Activated CD8-positive, alpha-beta T cell treated with anti-CD3 and anti-CD28 coated beads, Interleukin-2, amount 10 ng/mL, durations not matched to agents 7 days and 5 days (primary cell): Measurements from ENCODE around the gene TMEM250. TPM values are rescaled to one million over a fixed set of nuclear protein-coding genes. Genes with fewer than 3 reads are reported as not detected.

ENCODE experiments used
- ATAC-seq: fragments of 150-1000 bp; cut with Tn5 transposase; one replicate; pipeline ENCODE4 v1.10.0; 2021; ENCODE audit warnings: moderate library complexity
- CTCF ChIA-PET: fragments of 350-600 bp; sonication (Branson Sonifier 250); formaldehyde crosslinking; loops from one replicate; lab custom pipeline; 2021; ENCODE audit warnings: antibody characterized with exemption; lab: Charles Lee
- POLR2A ChIA-PET: fragments of 350-600 bp; sonication (Branson Sonifier 250); formaldehyde crosslinking; loops from one replicate; lab custom pipeline; 2021; ENCODE audit warnings: antibody characterized with exemption; lab: Charles Lee
- DNase-seq: peaks from one replicate; pipeline ENCODE4 v3.0.0-alpha.2; 2020
- H3K27ac Mint-ChIP-seq: one replicate; pipeline ENCODE4 v1.8.0; 2021; ENCODE audit warnings: mild to moderate bottlenecking, mixed read lengths
- H3K27me3 Mint-ChIP-seq: one replicate; pipeline ENCODE4 v1.8.0; 2021; ENCODE audit warnings: low read depth, mixed read lengths
- H3K36me3 Mint-ChIP-seq: one replicate; pipeline ENCODE4 v1.8.0; 2021; ENCODE audit warnings: low read depth, mixed read lengths
- H3K4me1 Mint-ChIP-seq: one replicate; pipeline ENCODE4 v1.8.0; 2021; ENCODE audit warnings: low read depth, mixed read lengths
- H3K4me3 Mint-ChIP-seq: one replicate; pipeline ENCODE4 v1.8.0; 2021; ENCODE audit warnings: mild to moderate bottlenecking, mixed read lengths
- H3K9me3 Mint-ChIP-seq: one replicate; pipeline ENCODE4 v1.8.0; 2022; ENCODE audit warnings: mixed read lengths; ENCODE audit not compliant: insufficient read depth
- total RNA-seq, 2 experiments: library from RNA; stranded (reverse); gene quantifications; one replicate each; pipeline ENCODE4 v1.2.3, GENCODE V29; 2021

TMEM250 gene
- total RNA-seq, 2 experiments from 2014 or later: 56.5 to 57.0 TPM

DNA sequence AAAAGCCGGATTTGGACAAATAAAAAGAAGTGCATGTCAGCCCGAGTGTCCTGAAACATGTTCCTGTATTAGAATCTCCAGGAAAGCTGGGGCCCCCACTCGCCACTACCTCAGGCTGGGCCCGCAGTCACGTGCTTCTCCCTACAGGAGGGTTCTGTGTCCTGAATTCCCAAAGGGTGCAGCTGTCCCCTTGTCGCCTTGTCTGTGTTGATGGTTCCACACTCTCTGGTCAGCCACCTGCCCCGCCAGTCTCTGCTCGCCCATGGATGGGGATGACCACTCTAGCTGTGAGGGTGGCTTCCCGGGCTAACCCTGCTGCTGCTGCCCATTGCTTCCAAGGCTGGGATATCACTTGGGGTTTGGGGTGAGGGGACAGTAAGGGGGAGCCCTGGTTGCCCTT is 3.1 kb upstream of the TMEM250 start:
- peaks cover 6% of the 10 kb centered on the region for H3K4me1 Mint-ChIP-seq
- DNase-seq: no peak
- no peak overlapping the region for H3K4me3 Mint-ChIP-seq
- H3K9me3 Mint-ChIP-seq: no peaks in the 10 kb centered on the region
- no peaks in the 10 kb centered on the region for H3K36me3 Mint-ChIP-seq
- peaks cover 4% of the 10 kb centered on the region for H3K27me3 Mint-ChIP-seq
- ChIA-PET CTCF (interaction anchor here (0.9 to 6.2 kb wide), 6 partner anchors 15 to 162 kb away, joined by 4 to 49 read pairs (median 6); no protein-coding TSS in a partner anchor), POLR2A (no interaction called here)
- H3K27ac Mint-ChIP-seq: no peak overlapping the region
- no peak for ATAC-seq

DNA sequence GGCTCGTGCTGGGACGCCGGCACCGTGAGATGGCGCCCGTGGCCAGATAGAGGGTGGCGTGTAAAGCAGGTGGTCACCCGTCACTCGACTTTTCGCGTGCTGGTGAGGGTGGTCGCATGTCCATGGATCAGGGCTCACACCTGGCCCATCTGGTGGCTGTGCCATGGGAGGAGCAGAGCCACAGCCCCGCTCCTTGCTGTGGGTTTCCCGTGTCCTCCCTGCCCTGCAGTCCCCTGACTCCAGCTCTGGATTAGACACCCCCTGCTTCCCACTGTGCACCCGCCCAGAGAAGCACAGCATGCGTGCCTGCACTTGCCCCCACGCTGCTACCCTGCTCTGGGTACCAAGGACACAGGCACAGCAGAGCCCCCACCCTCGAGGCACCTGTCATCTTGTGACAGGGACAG is 1.8 kb upstream of the TMEM250 start:
- H3K4me1 Mint-ChIP-seq: peaks cover 11% of the 10 kb centered on the region
- DNase-seq (no peak), ATAC-seq (no peak)
- ChIA-PET CTCF (interaction anchor here (1.5 to 6.2 kb wide), 2 partner anchors 153 to 159 kb away, joined by 3 to 49 read pairs; partner anchors contain the start of gene UBAC1), POLR2A (interaction anchor here (4.8 kb wide), 1 partner anchor 13 kb away, joined by 51 read pairs; no protein-coding TSS in a partner anchor)
- no peaks in the 10 kb centered on the region for H3K9me3 Mint-ChIP-seq
- H3K4me3 Mint-ChIP-seq: peak overlapping the region; percentile 22
- H3K27me3 Mint-ChIP-seq: peaks cover 4% of the 10 kb centered on the region
- peaks cover 5% of the 10 kb centered on the region for H3K36me3 Mint-ChIP-seq
- H3K27ac Mint-ChIP-seq: no peak overlapping the region

DNA sequence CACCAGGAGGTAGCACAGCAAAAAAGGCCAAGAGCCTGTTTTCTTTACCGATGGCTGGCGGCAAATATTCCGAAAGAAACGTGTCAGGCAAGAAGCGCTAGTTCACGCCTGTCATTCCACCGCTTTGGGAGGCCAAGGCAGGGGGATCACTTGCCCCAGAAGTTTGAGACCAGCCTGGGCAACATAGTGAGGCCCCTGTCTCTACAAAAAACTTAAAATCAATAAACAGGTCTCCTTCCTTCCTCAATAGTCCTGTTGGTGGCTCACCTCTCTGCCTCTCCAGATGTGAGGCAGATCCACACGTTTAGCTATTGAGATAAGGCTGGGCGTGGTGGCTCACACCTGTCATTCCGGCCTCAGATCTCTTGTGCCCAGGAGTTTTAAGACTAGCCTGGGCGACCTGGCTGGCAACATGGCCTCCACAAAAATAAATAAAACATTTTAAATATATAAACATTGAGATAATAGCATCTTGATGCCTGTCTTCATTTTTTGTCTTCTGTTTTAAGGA is 1.3 kb upstream of the TMEM250 start:
- ChIA-PET CTCF (interaction anchor here (1.5 to 6.2 kb wide), 2 partner anchors 152 to 159 kb away, joined by 3 to 49 read pairs; partner anchors contain the start of gene UBAC1), POLR2A (interaction anchor here (4.8 kb wide), 1 partner anchor 12 kb away, joined by 51 read pairs; no protein-coding TSS in a partner anchor)
- DNase-seq: no peak
- Mint-ChIP-seq H3K36me3 (peaks cover 10% of the 10 kb centered on the region), H3K4me1 (peaks cover 16% of the 10 kb centered on the region), H3K27me3 (peaks cover under 1% of the 10 kb centered on the region), H3K4me3 (peak overlapping the region; percentile 75), H3K9me3 (no peaks in the 10 kb centered on the region), H3K27ac (peak overlapping the region; percentile 63)
- no peak for ATAC-seq

DNA sequence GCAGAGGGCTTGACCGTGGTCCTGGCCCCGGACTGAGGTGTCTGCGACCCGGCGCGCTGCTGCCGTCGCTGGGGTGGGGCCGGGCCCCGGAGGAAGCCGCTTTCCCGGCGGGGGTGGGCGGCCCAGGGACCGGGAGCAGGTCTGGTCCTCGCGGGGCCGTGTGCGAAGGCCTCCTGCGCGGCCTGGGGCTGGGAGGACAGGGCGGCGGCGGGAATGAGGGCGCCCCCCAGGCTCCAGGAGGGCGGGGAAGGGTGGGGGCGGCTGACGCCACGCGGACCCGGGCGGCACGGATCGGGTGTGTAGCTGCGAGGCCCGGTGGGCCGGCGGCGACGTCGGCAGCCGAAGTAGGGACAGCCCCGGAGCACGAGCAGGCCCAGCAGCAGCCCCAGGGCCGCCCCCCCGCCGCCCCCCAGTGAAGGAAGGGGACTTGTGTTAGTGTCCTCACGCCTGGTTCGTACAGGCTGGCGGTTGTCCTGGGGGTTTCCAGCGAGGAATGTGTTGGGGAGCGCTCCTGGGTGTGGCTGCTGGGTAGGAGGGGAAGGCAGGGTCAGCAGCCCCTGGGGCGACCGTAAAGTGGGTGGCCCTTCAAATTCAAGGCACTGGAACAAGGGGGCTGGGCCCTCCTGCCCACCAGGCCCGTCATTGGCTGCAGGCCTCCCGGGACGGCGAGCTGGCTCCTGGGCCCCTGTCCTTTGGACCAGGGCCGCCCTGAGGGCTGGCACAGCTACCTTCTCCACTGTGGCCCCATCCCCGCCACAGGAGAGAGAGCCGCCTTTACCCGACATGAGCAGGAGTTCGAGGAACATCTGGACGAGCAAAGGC is 597 bp upstream of the TMEM250 start:
- Mint-ChIP-seq H3K4me3 (peak overlapping the region; percentile 75), H3K27me3 (no peaks in the 10 kb centered on the region), H3K9me3 (no peaks in the 10 kb centered on the region), H3K27ac (peak overlapping the region; percentile 78), H3K4me1 (peaks cover 22% of the 10 kb centered on the region), H3K36me3 (peaks cover 16% of the 10 kb centered on the region)
- ATAC-seq (peak; percentile 3), DNase-seq (no peak)
- CTCF ChIA-PET: interaction anchor here (0.6 to 6.2 kb wide), 3 partner anchors 127 to 158 kb away, joined by 3 to 49 read pairs (median 4); partner anchors contain the start of gene UBAC1
- POLR2A ChIA-PET: interaction anchor here (4.8 kb wide), 1 partner anchor 12 kb away, joined by 51 read pairs; no protein-coding TSS in a partner anchor

DNA sequence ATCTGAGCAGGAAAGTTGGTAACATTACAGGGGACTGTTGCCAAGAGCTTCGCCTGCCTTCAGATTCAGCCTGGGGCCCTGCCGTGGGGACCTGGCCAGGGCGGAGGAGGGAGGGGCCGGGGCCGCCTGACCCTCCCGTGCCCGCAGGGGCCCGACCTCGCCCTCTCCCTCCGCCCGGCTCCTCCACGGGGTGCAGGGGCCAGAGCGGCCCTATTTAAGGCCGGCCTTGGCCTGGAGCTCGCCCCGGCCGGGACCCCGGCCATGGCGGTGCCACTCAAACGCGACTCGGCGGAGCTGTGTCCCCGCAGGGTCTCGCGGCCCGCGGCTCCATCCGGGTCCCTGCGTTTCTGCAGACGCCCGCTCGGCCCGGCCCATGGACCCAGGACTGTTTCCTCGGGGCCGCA is 757 bp downstream of the TMEM250 start:
- peak overlapping the region; percentile 81 for H3K4me3 Mint-ChIP-seq
- CTCF ChIA-PET: interaction anchor here (1.1 to 1.6 kb wide), 4 partner anchors 8 to 150 kb away, joined by 4 to 8 read pairs (median 6); partner anchors contain the start of gene NACC2
- H3K27me3 Mint-ChIP-seq: no peaks in the 10 kb centered on the region
- POLR2A ChIA-PET: interaction anchor here (0.9 to 4.8 kb wide), 5 partner anchors 10 to 151 kb away, joined by 3 to 51 read pairs (median 4); no protein-coding TSS in a partner anchor
- peak overlapping the region; percentile 81 for H3K27ac Mint-ChIP-seq
- DNase-seq (no peak), ATAC-seq (peak; percentile 6)
- peaks cover 26% of the 10 kb centered on the region for H3K36me3 Mint-ChIP-seq
- no peaks in the 10 kb centered on the region for H3K9me3 Mint-ChIP-seq
- peaks cover 35% of the 10 kb centered on the region for H3K4me1 Mint-ChIP-seq

DNA sequence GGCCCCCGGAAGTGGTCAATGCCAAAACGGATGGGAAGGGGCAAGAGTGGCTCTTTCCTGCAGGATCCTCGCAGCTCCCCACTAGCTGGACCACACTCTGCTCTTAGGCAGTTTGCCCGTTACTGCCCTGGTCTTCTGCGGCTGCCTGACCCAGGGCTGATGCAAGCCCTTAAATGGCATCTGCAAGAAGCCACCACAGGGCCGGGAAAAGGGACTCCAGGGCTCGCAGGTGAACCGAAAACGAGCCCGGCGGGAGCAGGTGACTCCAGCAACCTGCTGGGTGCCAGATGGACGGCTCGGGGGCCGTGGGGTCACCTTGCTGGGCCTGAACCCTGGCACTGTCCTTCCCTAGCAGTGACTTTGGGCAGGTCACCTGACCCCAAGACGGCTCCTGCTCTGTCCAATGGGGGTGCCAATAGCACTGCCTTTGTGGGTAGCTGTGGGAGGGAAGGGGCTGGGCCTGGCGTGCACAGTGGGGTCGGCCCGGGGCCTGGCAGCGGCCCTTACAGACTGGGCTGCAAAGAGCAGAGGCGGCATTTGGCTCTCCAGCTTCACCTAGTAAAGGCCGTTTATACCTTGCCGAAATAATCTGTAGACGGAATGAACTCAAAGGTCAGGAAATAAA is 1.3 kb downstream of the TMEM250 start:
- DNase-seq: peak; percentile 52
- Mint-ChIP-seq H3K36me3 (peaks cover 26% of the 10 kb centered on the region), H3K27me3 (no peaks in the 10 kb centered on the region), H3K27ac (peak overlapping the region; percentile 81), H3K9me3 (no peaks in the 10 kb centered on the region), H3K4me1 (peaks cover 40% of the 10 kb centered on the region), H3K4me3 (peak overlapping the region; percentile 81)
- peak; percentile 7 for ATAC-seq
- CTCF ChIA-PET: interaction anchor here (1.1 to 1.6 kb wide), 4 partner anchors 8 to 149 kb away, joined by 4 to 8 read pairs (median 6); partner anchors contain the start of gene NACC2
- POLR2A ChIA-PET: interaction anchor here (0.9 to 4.8 kb wide), 5 partner anchors 10 to 150 kb away, joined by 3 to 51 read pairs (median 4); no protein-coding TSS in a partner anchor

DNA sequence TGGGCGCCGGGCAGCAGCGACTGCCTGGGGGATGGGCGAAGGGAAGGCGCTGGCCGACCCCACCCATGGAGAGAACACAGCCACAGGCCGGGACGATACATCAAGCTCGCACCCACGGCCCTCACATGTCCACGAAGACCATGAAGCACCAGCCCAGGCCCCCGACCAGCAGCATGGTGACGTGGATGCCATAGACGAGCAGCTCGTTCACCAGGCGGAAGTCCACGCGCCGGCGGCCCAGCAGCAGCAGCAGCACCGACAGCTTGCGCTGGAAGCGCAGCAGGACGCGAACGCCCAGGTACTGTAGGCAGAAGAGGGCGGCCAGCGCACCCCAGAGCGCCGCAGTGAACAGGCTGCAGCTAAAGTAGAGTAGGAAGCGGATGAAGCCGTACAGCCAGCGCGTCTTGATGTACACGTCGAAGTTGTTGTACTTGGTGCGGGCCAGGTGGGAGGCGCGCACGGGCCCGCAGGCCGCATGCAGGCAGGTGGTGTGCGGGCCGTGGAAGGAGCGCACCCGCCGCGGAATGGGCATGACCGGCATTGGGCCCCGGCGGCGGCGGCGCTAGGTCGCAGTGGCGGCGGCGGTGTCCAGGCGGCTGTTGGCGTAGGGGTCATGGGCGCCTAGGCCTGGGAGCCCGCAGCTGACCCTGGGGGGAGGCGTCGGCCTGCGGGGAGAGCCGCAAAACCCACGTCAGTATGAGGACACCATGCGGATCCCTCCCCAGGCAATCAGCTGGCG is 2.1 kb downstream of the TMEM250 start:
- peaks cover 49% of the 10 kb centered on the region for H3K4me1 Mint-ChIP-seq
- H3K27me3 Mint-ChIP-seq: no peaks in the 10 kb centered on the region
- ChIA-PET POLR2A (interaction anchor here (1.7 to 4.8 kb wide), 2 partner anchors 9 to 16 kb away, joined by 4 to 51 read pairs; no protein-coding TSS in a partner anchor), CTCF (no interaction called here)
- no peaks in the 10 kb centered on the region for H3K9me3 Mint-ChIP-seq
- H3K36me3 Mint-ChIP-seq: peaks cover 28% of the 10 kb centered on the region
- peak overlapping the region; percentile 40 for H3K4me3 Mint-ChIP-seq
- DNase-seq (no peak), ATAC-seq (no peak)
- H3K27ac Mint-ChIP-seq: peak overlapping the region; percentile 7

DNA sequence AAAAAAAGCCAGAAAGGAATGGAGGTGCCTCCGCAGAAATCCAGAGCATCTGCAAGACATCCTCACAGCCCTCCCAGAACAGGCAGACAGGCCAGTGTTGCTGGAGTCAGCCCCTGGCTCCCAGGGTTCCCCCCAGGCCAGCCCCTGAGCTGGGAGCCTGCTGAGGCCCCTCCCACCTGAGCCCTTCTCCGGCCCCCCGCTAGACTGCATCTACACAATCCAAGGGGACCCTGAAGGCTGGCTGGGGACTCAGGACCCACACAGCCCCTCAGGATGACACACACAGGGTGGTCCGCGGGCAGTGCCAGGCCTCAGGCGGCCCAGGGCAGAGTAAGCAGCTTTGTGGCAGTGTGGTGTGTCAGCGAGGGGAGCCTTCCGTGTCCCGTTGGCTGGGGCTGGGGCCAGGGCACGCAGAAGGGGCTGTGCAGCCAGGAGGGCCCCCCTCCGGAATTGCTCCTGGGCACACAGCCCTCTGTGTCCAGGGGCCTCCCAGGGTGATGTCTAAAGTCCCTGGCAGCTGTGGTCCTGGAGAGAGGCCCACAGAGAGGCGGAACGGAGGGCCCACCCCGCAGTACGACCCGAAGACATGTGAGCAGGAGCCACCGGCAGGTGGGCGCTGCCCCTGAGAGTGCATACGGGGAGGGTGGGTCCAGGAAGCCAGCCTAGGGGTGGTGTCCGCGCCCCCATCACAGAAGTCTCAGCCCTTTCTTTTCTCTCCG is 2.9 kb downstream of the TMEM250 start:
- H3K36me3 Mint-ChIP-seq: peaks cover 30% of the 10 kb centered on the region
- no peak for ATAC-seq
- ChIA-PET CTCF (no interaction called here), POLR2A (interaction anchor here (4.8 kb wide), 1 partner anchor 8 kb away, joined by 51 read pairs; no protein-coding TSS in a partner anchor)
- DNase-seq: no peak
- H3K9me3 Mint-ChIP-seq: no peaks in the 10 kb centered on the region
- no peaks in the 10 kb centered on the region for H3K27me3 Mint-ChIP-seq
- no peak overlapping the region for H3K27ac Mint-ChIP-seq
- peaks cover 56% of the 10 kb centered on the region for H3K4me1 Mint-ChIP-seq
- no peak overlapping the region for H3K4me3 Mint-ChIP-seq

DNA sequence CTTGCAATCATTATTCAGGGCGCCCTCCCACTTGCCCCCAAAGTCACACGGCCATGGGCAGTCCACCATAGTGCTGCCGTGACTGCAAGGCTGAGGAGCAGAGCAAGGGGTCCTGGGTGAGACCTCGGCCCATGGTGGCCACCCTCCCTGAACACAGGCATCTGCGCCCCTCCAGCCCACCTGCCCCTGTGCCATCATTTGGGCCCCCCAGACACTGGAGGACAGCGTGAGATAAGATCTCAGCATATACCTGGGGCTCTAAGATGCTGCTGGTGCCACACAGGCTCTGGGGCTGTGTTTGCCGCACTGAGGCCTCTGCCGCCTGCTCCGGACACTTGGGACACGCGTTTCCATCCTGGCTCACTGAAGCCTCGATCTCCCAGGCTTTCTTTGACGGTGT is 3.5 kb downstream of the TMEM250 start:
- Mint-ChIP-seq H3K27ac (peak overlapping the region; percentile 17), H3K4me3 (no peak overlapping the region), H3K4me1 (peaks cover 62% of the 10 kb centered on the region), H3K27me3 (no peaks in the 10 kb centered on the region), H3K36me3 (peaks cover 30% of the 10 kb centered on the region), H3K9me3 (no peaks in the 10 kb centered on the region)
- ChIA-PET POLR2A (no interaction called here), CTCF (interaction anchor here (1.0 kb wide), 1 partner anchor 25 kb away, joined by 3 read pairs; no protein-coding TSS in a partner anchor)
- no peak for ATAC-seq
- DNase-seq: no peak

DNA sequence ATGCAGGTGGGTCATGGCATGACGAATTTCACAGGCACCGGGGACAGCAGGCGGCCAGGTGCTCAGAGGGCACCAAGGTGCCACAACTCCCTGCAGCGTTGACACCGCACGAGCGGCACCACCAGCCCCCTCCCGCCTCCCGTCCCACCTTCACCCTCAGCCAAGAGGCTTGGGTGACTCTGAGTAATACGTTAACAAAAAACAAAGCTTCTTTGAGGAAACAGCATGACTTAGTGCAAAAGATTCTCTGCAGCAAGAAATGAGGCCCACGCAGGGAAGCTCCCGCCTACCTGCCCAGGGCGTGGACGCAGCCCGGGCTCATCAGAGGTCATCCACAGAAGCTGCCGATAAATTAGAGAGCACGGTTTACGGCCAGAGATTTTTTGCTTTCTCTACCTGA is 4.1 kb downstream of the TMEM250 start:
- DNase-seq (no peak), ATAC-seq (no peak)
- ChIA-PET CTCF (interaction anchor here (1.0 kb wide), 1 partner anchor 25 kb away, joined by 3 read pairs; no protein-coding TSS in a partner anchor), POLR2A (no interaction called here)
- Mint-ChIP-seq H3K9me3 (no peaks in the 10 kb centered on the region), H3K4me1 (peaks cover 62% of the 10 kb centered on the region), H3K4me3 (no peak overlapping the region), H3K27ac (peak overlapping the region; percentile 98), H3K27me3 (no peaks in the 10 kb centered on the region), H3K36me3 (peaks cover 32% of the 10 kb centered on the region)
